ENCODE results near the gene GRB2.

GRB2 gene

DNA sequence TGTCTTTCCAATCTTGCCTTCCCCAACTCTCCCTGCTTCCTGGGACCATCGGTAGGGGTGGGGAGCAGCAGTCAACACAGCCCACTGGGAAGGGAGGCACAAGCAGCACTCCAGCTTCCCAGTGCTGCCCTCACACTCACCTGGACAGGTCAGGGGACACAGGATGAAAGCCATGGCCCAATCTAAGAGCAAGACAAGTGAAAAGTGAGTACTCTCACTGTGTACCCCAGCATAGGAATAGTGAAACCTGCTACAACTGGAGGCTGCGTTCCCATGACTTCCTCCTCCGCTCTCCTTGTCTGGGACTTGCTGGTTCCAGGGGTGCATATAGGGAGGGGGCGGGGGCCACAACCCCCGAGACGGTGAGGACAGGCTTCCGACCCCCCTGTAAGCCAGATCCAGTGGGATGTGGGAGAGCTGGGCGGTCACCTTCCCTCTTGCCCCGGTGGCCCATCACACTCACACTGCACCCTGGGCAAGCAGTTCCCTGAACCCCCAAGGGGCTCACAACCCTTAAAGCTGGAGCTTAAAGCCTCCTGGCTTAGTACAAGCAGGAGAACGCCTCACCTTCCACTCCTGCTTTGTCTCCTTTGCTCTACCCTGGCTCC lies 86.8 kb downstream of the GRB2 start:
- FAIRE-seq (no peak), DNase-seq (ENCODE audit: insufficient read length, low spot score) (no peak)
- TF ChIP-seq, protein P1, sequence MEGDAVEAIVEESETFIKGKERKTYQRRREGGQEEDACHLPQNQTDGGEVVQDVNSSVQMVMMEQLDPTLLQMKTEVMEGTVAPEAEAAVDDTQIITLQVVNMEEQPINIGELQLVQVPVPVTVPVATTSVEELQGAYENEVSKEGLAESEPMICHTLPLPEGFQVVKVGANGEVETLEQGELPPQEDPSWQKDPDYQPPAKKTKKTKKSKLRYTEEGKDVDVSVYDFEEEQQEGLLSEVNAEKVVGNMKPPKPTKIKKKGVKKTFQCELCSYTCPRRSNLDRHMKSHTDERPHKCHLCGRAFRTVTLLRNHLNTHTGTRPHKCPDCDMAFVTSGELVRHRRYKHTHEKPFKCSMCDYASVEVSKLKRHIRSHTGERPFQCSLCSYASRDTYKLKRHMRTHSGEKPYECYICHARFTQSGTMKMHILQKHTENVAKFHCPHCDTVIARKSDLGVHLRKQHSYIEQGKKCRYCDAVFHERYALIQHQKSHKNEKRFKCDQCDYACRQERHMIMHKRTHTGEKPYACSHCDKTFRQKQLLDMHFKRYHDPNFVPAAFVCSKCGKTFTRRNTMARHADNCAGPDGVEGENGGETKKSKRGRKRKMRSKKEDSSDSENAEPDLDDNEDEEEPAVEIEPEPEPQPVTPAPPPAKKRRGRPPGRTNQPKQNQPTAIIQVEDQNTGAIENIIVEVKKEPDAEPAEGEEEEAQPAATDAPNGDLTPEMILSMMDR (IDR thresholded peaks at IDR 0.05; ENCODE audit: insufficient read depth, missing control alignments) = no peak

DNA sequence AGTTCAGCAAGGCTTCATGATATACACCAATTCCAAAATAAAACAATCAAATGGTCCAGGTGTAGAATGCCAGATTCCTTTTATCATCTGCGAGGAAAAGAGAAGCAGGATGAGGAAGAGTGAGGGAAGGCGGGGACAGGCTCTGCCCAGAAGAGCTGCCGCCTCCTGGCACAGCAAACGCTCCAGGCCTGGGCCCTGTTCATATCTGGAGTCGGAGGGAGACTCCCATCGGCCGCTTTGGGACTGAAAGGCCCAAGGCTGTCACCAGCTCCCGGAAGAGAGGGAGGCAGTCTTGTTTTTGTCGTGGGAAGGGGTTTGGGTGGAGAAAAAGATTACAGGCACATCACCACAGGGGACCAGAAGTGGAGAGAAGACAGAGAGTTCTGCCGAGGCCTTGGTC lies 87.3 kb downstream of the GRB2 start:
- FAIRE-seq (no peak), DNase-seq (ENCODE audit: insufficient read length, low spot score) (no peak)
- TF ChIP-seq, protein P1 (IDR thresholded peaks at IDR 0.05; ENCODE audit: insufficient read depth, missing control alignments) = no peak

DNA sequence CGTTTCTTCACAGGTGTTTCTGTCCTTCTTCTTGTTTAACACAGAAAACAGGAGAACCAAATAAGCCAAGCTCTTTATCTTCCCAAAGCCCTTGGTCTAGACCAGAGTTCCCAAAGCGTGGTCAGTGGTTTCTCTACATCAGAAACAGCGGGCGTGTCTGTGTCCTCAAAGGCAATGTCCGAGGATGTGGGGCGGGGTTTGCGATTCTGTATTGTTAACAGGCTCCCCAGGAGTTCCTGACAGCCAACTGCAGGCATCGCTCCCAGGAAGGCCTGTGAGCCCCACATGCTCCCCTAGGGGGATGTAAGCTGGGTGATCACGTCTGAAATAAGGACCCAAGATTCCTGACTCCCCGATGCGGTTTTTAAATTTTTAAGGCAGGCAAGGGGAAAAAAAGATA lies 87.8 kb downstream of the GRB2 start:
- TF ChIP-seq, protein P1 (IDR thresholded peaks at IDR 0.05; ENCODE audit: insufficient read depth, missing control alignments) = no peak
- DNase-seq (ENCODE audit: insufficient read length, low spot score) = no peak
- FAIRE-seq = no peak

GRCh38 chr17:75316253-75316652 lies 89.2 kb downstream of the GRB2 start:
- FAIRE-seq (no peak), DNase-seq (ENCODE audit: insufficient read length, low spot score) (no peak)
- TF ChIP-seq, protein P1 (IDR thresholded peaks at IDR 0.05; ENCODE audit: insufficient read depth, missing control alignments) = no peak

- TF ChIP-seq, protein P1 (IDR thresholded peaks at IDR 0.05; ENCODE audit: insufficient read depth, missing control alignments) = no peak
- DNase-seq (ENCODE audit: insufficient read length, low spot score) (no peak), FAIRE-seq (no peak)
Measured at GRCh38 chr17:75315541-75316243, 89.8 kb downstream of the GRB2 start.

DNA sequence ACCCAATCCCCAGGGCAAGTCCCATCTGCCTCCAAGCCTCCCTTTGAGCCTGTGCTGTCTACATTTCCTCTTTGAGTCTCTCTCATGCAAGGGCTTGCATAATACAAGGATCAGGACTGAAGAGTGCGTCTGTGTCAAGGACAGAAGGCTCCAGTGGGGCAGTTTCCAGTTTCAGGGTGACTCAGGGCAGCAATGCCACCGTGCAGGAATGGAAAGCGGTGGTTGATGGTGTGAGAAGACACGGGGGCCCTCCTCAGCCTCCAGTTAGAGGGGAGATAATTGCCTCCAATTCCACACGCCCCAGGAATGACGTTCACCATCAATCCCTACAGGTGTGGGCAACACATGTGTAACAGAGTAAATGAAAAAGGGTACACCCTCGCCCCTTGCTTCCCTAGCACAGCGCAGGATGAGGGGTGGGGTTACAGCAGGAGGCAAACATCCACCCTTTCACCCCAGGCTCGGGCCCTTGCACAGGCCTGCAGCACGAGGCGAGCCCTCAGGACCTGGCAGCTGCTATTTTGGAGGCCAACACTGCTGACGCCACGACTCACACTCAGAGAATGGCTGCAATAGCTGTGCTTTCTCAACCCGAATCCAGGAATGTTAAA lies 91.4 kb downstream of the GRB2 start:
- FAIRE-seq (no peak), DNase-seq (ENCODE audit: insufficient read length, low spot score) (no peak)
- TF ChIP-seq, protein P1 (IDR thresholded peaks at IDR 0.05; ENCODE audit: insufficient read depth, missing control alignments) = no peak
